H9 (cell line): ENCODE data around the gene PHLDA1. TPM values are rescaled to one million over a fixed set of nuclear protein-coding genes. Genes with fewer than 3 reads are reported as not detected.

Source experiments
- DNase-seq: peaks from one replicate; pipeline ENCODE4 v3.0.0-alpha.2; 2017
- H2AFZ ChIP-seq: one replicate; pipeline ENCODE4 v1.6.1; 2013; ENCODE audit warnings: mild to moderate bottlenecking, low read length, control low read depth, moderate library complexity
- H2AK5ac ChIP-seq: 2 replicates; pipeline ENCODE4 v1.6.1; 2013; ENCODE audit warnings: low read length, control low read depth, mixed read lengths; ENCODE audit not compliant: insufficient read length
- H2BK120ac ChIP-seq: one replicate; pipeline ENCODE4 v1.6.1; 2013; ENCODE audit warnings: low read depth, mild to moderate bottlenecking, low read length, control low read depth, inconsistent platforms; ENCODE audit not compliant: poor library complexity, severe bottlenecking
- H2BK12ac ChIP-seq: 2 replicates; pipeline ENCODE4 v1.6.1; 2013; ENCODE audit warnings: low read length, control low read depth, mixed read lengths, low read depth; ENCODE audit not compliant: insufficient read length
- H2BK15ac ChIP-seq: 2 replicates; pipeline ENCODE4 v1.6.1; 2013; ENCODE audit warnings: low read depth, low read length, control low read depth
- H2BK20ac ChIP-seq: one replicate; pipeline ENCODE4 v1.6.1; 2013; ENCODE audit warnings: low read depth, mild to moderate bottlenecking, low read length, control low read depth, inconsistent platforms; ENCODE audit not compliant: poor library complexity, severe bottlenecking
- H2BK5ac ChIP-seq: 2 replicates; pipeline ENCODE4 v1.6.1; 2013; ENCODE audit warnings: low read length, control low read depth, mixed read lengths; ENCODE audit not compliant: insufficient read length
- H3K14ac ChIP-seq: 2 replicates; pipeline ENCODE4 v1.6.1; 2013; ENCODE audit warnings: low read length, control low read depth; ENCODE audit not compliant: insufficient read depth
- H3K18ac ChIP-seq: 2 replicates; pipeline ENCODE4 v1.6.1; 2013; ENCODE audit warnings: low read depth, mild to moderate bottlenecking, mixed read lengths, low read length, control low read depth; ENCODE audit not compliant: insufficient read length
- H3K23ac ChIP-seq: 2 replicates; pipeline ENCODE4 v1.6.1; 2013; ENCODE audit warnings: low read length, control low read depth, mixed read lengths, low read depth; ENCODE audit not compliant: insufficient read length
- H3K23me2 ChIP-seq: 2 replicates; pipeline ENCODE4 v1.6.1; 2013; ENCODE audit warnings: low read depth, mild to moderate bottlenecking, mixed read lengths, low read length, control low read depth; ENCODE audit not compliant: insufficient read length, poor library complexity, severe bottlenecking
- H3K27ac ChIP-seq: 2 replicates; pipeline ENCODE4 v1.5.1; 2013; ENCODE audit warnings: low read length, control low read depth, mixed read lengths, low read depth; ENCODE audit not compliant: insufficient read length
- H3K27me3 ChIP-seq: 2 replicates; pipeline ENCODE4 v1.6.1; 2013; ENCODE audit warnings: low read length, control low read depth, inconsistent platforms; ENCODE audit not compliant: insufficient read depth
- H3K4ac ChIP-seq: 2 replicates; pipeline ENCODE4 v1.6.1; 2013; ENCODE audit warnings: low read depth, mild to moderate bottlenecking, control low read depth, inconsistent platforms, low read length, moderate library complexity
- H3K4me1 ChIP-seq: 2 replicates; pipeline ENCODE4 v1.6.1; 2013; ENCODE audit warnings: low read length, control low read depth, inconsistent platforms; ENCODE audit not compliant: insufficient read depth
- H3K4me2 ChIP-seq: 2 replicates; pipeline ENCODE4 v1.6.1; 2013; ENCODE audit warnings: low read length, control low read depth, mixed read lengths; ENCODE audit not compliant: insufficient read length, insufficient read depth
- H3K56ac ChIP-seq: 2 replicates; pipeline ENCODE4 v1.6.1; 2013; ENCODE audit warnings: low read depth, mild to moderate bottlenecking, mixed read lengths, low read length, control low read depth; ENCODE audit not compliant: insufficient read length
- H3K79me1 ChIP-seq: 2 replicates; pipeline ENCODE4 v1.6.1; 2013; ENCODE audit warnings: low read depth, mild to moderate bottlenecking, moderate library complexity, low read length, control low read depth, inconsistent platforms; ENCODE audit not compliant: insufficient read depth, poor library complexity, severe bottlenecking
- H3K79me2 ChIP-seq: 2 replicates; pipeline ENCODE4 v1.6.1; 2013; ENCODE audit warnings: low read length, control low read depth, inconsistent platforms; ENCODE audit not compliant: insufficient read depth
- H3K9ac ChIP-seq: 2 replicates; pipeline ENCODE4 v1.6.1; 2013; ENCODE audit warnings: low read length, control low read depth, mixed read lengths; ENCODE audit not compliant: insufficient read length; ENCODE audit errors: extremely low read depth
- H3K9me3 ChIP-seq: one replicate; pipeline ENCODE4 v1.6.1; 2013; ENCODE audit warnings: low read depth, low read length, inconsistent platforms; ENCODE audit not compliant: control insufficient read depth
- H3T11ph ChIP-seq: one replicate; pipeline ENCODE4 v1.6.1; 2013; ENCODE audit warnings: mild to moderate bottlenecking, low read length, control low read depth, inconsistent platforms
- H4K20me1 ChIP-seq: one replicate; pipeline ENCODE4 v1.6.1; 2013; ENCODE audit not compliant: control insufficient read depth, insufficient read length, insufficient read depth
- H4K5ac ChIP-seq: 2 replicates; pipeline ENCODE4 v1.6.1; 2013; ENCODE audit warnings: low read depth, mild to moderate bottlenecking, mixed read lengths, low read length, control low read depth; ENCODE audit not compliant: insufficient read length
- H4K8ac ChIP-seq: replicated peaks from 2 replicates; pipeline ENCODE4 v1.6.1; 2013; ENCODE audit warnings: low read length, control low read depth, mixed read lengths, low read depth; ENCODE audit not compliant: insufficient read length
- H4K91ac ChIP-seq: 2 replicates; pipeline ENCODE4 v1.6.1; 2013; ENCODE audit warnings: low read depth, mild to moderate bottlenecking, moderate library complexity, mixed read lengths, low read length, control low read depth; ENCODE audit not compliant: insufficient read length
- H3K27ac Mint-ChIP-seq, 3 experiments: 2 replicates in 2 of 3; 3 replicates in 1 of 3; pipeline ENCODE4 v1.8.0; 2020 to 2021; ENCODE audit warnings: mixed read lengths in 3 of 3, mild to moderate bottlenecking in 1 of 3, moderate library complexity in 1 of 3
- H3K27me3 Mint-ChIP-seq: 2 replicates; pipeline ENCODE4 v1.8.0; 2021; ENCODE audit warnings: low read depth, mild to moderate bottlenecking, moderate library complexity, mixed read lengths
- H3K36me3 Mint-ChIP-seq, 3 experiments: 2 replicates in 2 of 3; 3 replicates in 1 of 3; pipeline ENCODE4 v1.8.0; 2020 to 2021; ENCODE audit warnings: low read depth in 3 of 3, mixed read lengths in 3 of 3; ENCODE audit not compliant: insufficient read depth in 1 of 3
- H3K4me1 Mint-ChIP-seq, 2 experiments: 2 replicates each; pipeline ENCODE4 v1.8.0; 2020; ENCODE audit warnings: mixed read lengths in 2 of 2
- H3K4me3 Mint-ChIP-seq, 2 experiments: 2 replicates in 1 of 2; 3 replicates in 1 of 2; pipeline ENCODE4 v1.8.0; 2020 to 2021; ENCODE audit warnings: mild to moderate bottlenecking in 2 of 2, mixed read lengths in 2 of 2, moderate library complexity in 1 of 2
- H3K9me3 Mint-ChIP-seq, 2 experiments: 2 replicates in 1 of 2; 3 replicates in 1 of 2; pipeline ENCODE4 v1.8.0; 2020; ENCODE audit warnings: mild to moderate bottlenecking in 2 of 2, mixed read lengths in 2 of 2, moderate library complexity in 1 of 2
- CTCF ChIP-seq: fragments of 200-600 bp; sonication (generic); conservative IDR thresholded peaks from 3 replicates; pipeline ENCODE4 v1.8.0; 2021; ENCODE audit warnings: antibody characterized with exemption, mild to moderate bottlenecking
- WGBS: extraction: QIAGEN DNeasy Blood & Tissue Kit; methylation state at CpG from one replicate; pipeline ENCODE4 v1.1.7; 2013; ENCODE audit warnings: missing lambda C conversion rate, low lambda C conversion rate, mixed read lengths; ENCODE audit not compliant: insufficient read length; ENCODE audit errors: extremely low coverage; 5-methylcytosine and 5-hydroxymethylcytosine counted together
- total RNA-seq: library from RNA; stranded (reverse); gene quantifications from 2 replicates; pipeline ENCODE4 v1.2.1, GENCODE V29; 2021

PHLDA1 gene
- total RNA-seq, 1 experiment from 2014 or later = 106 TPM

GRCh38 chr12:76030341-76031080, 1.1 kb downstream of the PHLDA1 start:
- no peak overlapping the region for H2BK5ac ChIP-seq

More at GRCh38 chr12:76030341-76031080, 1.1 kb downstream of the PHLDA1 start:
- Mint-ChIP-seq H3K9me3 (no peaks in the 10 kb centered on the region; a peak in 1 of 5 replicates), H3K27me3 (peaks cover 3% of the 10 kb centered on the region), H3K4me1 (peaks cover 39 to 40% of the 10 kb centered on the region in 2 experiments), H3K27ac (peak overlapping the region; percentile 47 to 91 (median 74); a peak in 6 of 7 replicates), H3K36me3 (peaks cover 5 to 47% (median 32%) of the 10 kb centered on the region in 3 experiments; a peak in 4 of 7 replicates), H3K4me3 (peak overlapping the region; percentile 98 to 99)
- peaks cover 9% of the 10 kb centered on the region for H3K23me2 ChIP-seq
- no peak overlapping the region for H3K56ac ChIP-seq
- peak overlapping the region; percentile 73 for H3K9ac ChIP-seq
- no peak overlapping the region for H2AK5ac ChIP-seq
- H3K9me3 ChIP-seq = no peaks in the 10 kb centered on the region
- H3K18ac ChIP-seq = no peak overlapping the region
- H3K23ac ChIP-seq = no peak overlapping the region
- H2BK12ac ChIP-seq = no peak overlapping the region
- no peak for TF ChIP-seq CTCF
- peaks cover 7% of the 10 kb centered on the region; the same call in 1 of the 2 replicates for H3K4me1 ChIP-seq
- H2BK20ac ChIP-seq = no peak overlapping the region
- H3K4me2 ChIP-seq = peak overlapping the region; percentile 54
- H3T11ph ChIP-seq = no peak overlapping the region
- no peak overlapping the region for H2AFZ ChIP-seq
- no peaks in the 10 kb centered on the region for H4K20me1 ChIP-seq
- H3K14ac ChIP-seq = peak overlapping the region; percentile 51
- no peak overlapping the region for H4K5ac ChIP-seq
- no CpG with 5 or more reads among the region's 40 CpGs for WGBS
- no peak overlapping the region for H2BK120ac ChIP-seq
- H3K27me3 ChIP-seq = no peaks in the 10 kb centered on the region
- H3K27ac ChIP-seq = no peak overlapping the region
- DNase-seq = no peak
- no peak overlapping the region for H4K91ac ChIP-seq
- no peak overlapping the region for H2BK15ac ChIP-seq
- no peaks in the 10 kb centered on the region for H3K79me1 ChIP-seq
- peaks cover 11% of the 10 kb centered on the region; the same call in 1 of the 2 replicates for H3K79me2 ChIP-seq
- no peak overlapping the region for H4K8ac ChIP-seq
- H3K4ac ChIP-seq = no peak overlapping the region
